ENCODE results near the gene BLM. TPM values are rescaled to one million over a fixed set of nuclear protein-coding genes. Genes with fewer than 3 reads are reported as not detected.

BLM gene
- total and polyA plus RNA-seq, 2 of the 4 experiments (the other 2 are of a cell fraction) = 2.5 to 6.5 TPM

- CTCF ChIA-PET = no interaction called here
- ATAC-seq (ENCODE audit: low read depth) = no peak
Measured at GRCh38 chr15:90860450-90860849, 143.3 kb downstream of the BLM start.

More at GRCh38 chr15:90860450-90860849, 143.3 kb downstream of the BLM start:
- Histone ChIP-seq H3K9ac (ENCODE audit: low read depth, low read length) (no peak overlapping the region), H3K36me3 (ENCODE audit: control insufficient read depth, insufficient read depth, low read length) (no peaks in the 10 kb centered on the region), H4K8ac (ENCODE audit: low read depth in 2 of 2, low read length in 2 of 2) (no peak overlapping the region), H3K9me1 (ENCODE audit: insufficient read depth, low read length) (peaks cover 3% of the 10 kb centered on the region; the same call in 1 of the 2 replicates), H4K20me1 (ENCODE audit: insufficient read depth, low read length) (no peaks in the 10 kb centered on the region), H2BK5ac (ENCODE audit: low read depth, low read length, poor library complexity, severe bottlenecking) (no peak overlapping the region), H3K4me2 (ENCODE audit: low read depth, low read length) (no peak overlapping the region), H3K14ac (replicated peaks; ENCODE audit: low read depth, low read length) (no peak overlapping the region), H2BK20ac (ENCODE audit: low read depth, low read length) (no peak overlapping the region), H2AFZ (replicated peaks; ENCODE audit: low read length, poor library complexity) (no peak overlapping the region), H3K27me3 (ENCODE audit: control insufficient read depth, insufficient read depth, low read length) (no peaks in the 10 kb centered on the region), H4K5ac (ENCODE audit: low read depth, low read length) (no peak overlapping the region), H2BK15ac (ENCODE audit: low read depth, low read length) (no peak overlapping the region), H3K79me1 (ENCODE audit: low read depth in 1 of 2, low read length in 2 of 2) (no peaks in the 10 kb centered on the region), H3K4ac (ENCODE audit: low read depth, low read length) (no peak overlapping the region), H3K27ac (ENCODE audit: insufficient read depth, low read length) (no peak overlapping the region), H2BK120ac (ENCODE audit: low read depth, low read length) (no peak overlapping the region), H4K91ac (ENCODE audit: insufficient read depth, low read depth, low read length) (no peak overlapping the region), H3K4me1 (ENCODE audit: control insufficient read depth, insufficient read depth, low read length) (peaks cover 6% of the 10 kb centered on the region), H3K18ac (ENCODE audit: low read depth, low read length) (no peak overlapping the region), H3K9me3 (ENCODE audit: control insufficient read depth, insufficient read depth, low read length) (no peaks in the 10 kb centered on the region), H3K23ac (ENCODE audit: low read depth, low read length) (no peak overlapping the region), H3K4me3 (ENCODE audit: insufficient read depth, low read depth, low read length) (no peak overlapping the region), H2AK5ac (ENCODE audit: low read depth, low read length) (no peak overlapping the region), H2AK9ac (replicated peaks; ENCODE audit: low read depth, low read length, poor library complexity) (no peak overlapping the region), H3K56ac (ENCODE audit: extremely low read depth, insufficient read depth, low read length) (no peak overlapping the region)
- no TSS peak for BruUV-seq (replicated peaks)
- TF ChIP-seq RFX5 (IDR thresholded peaks at IDR 0.05; ENCODE audit: low read depth, low read length) (no peak), CHD1 (IDR thresholded peaks at IDR 0.05; ENCODE audit: low read depth, low read length) (no peak), NFE2L2 (IDR thresholded peaks at IDR 0.05; ENCODE audit: low read depth, low read length) (no peak), CEBPB (IDR thresholded peaks at IDR 0.05; ENCODE audit: low read depth, low read length) (no peak), SMC3 (IDR thresholded peaks at IDR 0.05; ENCODE audit: low read depth, low read length) (no peak), POLR2A (IDR thresholded peaks at IDR 0.05; ENCODE audit: low read depth, low read length) (no peak), RCOR1 (IDR thresholded peaks at IDR 0.05; ENCODE audit: insufficient replicate concordance, low read length) (no peak), CTCF (conservative IDR thresholded peaks at IDR 0.05; ENCODE audit: low read depth, low read length) (no peak), MXI1 (IDR thresholded peaks at IDR 0.05; ENCODE audit: borderline replicate concordance, low read depth, low read length) (no peak)
- TF ChIP-seq, protein P1, sequence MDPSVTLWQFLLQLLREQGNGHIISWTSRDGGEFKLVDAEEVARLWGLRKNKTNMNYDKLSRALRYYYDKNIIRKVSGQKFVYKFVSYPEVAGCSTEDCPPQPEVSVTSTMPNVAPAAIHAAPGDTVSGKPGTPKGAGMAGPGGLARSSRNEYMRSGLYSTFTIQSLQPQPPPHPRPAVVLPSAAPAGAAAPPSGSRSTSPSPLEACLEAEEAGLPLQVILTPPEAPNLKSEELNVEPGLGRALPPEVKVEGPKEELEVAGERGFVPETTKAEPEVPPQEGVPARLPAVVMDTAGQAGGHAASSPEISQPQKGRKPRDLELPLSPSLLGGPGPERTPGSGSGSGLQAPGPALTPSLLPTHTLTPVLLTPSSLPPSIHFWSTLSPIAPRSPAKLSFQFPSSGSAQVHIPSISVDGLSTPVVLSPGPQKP (IDR thresholded peaks at IDR 0.05; ENCODE audit: borderline replicate concordance, low read depth, low read length) = no peak
- TF ChIP-seq, protein P2, sequence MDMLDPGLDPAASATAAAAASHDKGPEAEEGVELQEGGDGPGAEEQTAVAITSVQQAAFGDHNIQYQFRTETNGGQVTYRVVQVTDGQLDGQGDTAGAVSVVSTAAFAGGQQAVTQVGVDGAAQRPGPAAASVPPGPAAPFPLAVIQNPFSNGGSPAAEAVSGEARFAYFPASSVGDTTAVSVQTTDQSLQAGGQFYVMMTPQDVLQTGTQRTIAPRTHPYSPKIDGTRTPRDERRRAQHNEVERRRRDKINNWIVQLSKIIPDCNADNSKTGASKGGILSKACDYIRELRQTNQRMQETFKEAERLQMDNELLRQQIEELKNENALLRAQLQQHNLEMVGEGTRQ (IDR thresholded peaks at IDR 0.05; ENCODE audit: low read depth, low read length) = no peak
- intact Hi-C loops (cut with micrococcal nuclease) = no loop called here
- dilution Hi-C loops (cut with HindIII; ENCODE audit: low sequenced_read_pairs, unreplicated experiment) = no loop called here
- POLR2A ChIA-PET (ENCODE audit: unreplicated experiment) = no interaction called here
- in situ Hi-C loops (cut with MboI; ENCODE audit: low sequenced_read_pairs) = no loop called here
- 100% methylated on average over 1 of the region's 7 CpGs; no CpG with 5 or more reads in 1 of the 2 experiments for WGBS, 2 experiments (ENCODE audit: extremely low coverage in 2 of 2, insufficient read length in 1 of 2)
- DNase-seq = no peak
